ENCODE measurements around the gene CCNL2.

DNA sequence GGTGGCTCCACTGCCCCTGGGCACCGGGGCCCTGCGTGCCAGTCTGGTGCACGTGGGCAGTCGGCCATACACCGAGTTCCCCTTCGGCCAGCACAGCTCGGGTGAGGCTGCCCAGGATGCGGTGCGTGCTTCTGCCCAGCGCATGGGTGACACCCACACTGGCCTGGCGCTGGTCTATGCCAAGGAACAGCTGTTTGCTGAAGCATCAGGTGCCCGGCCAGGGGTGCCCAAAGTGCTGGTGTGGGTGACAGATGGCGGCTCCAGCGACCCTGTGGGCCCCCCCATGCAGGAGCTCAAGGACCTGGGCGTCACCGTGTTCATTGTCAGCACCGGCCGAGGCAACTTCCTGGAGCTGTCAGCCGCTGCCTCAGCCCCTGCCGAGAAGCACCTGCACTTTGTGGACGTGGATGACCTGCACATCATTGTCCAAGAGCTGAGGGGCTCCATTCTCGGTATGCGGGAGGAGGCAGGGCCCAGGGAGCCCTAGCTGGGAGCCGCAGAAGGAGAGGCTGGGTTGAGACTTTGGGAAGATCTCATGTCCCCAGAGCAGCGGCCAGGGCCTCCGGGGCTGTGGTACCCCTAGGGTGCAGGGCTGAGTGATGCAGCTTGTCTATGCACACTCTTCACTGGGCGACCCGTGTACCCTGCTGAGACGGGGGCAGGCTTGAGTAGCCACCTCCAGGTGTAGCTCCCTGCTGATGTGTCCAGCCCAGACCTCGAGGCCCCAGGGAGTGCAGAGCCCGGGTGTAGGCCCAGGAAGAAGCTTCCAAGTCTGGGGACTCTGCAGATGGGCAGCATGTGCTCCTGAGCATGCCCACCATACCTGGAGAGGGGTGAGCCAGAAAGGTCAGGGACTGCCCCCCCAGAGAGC is 38.1 kb upstream of the CCNL2 start:
- TF ChIP-seq, protein P1, sequence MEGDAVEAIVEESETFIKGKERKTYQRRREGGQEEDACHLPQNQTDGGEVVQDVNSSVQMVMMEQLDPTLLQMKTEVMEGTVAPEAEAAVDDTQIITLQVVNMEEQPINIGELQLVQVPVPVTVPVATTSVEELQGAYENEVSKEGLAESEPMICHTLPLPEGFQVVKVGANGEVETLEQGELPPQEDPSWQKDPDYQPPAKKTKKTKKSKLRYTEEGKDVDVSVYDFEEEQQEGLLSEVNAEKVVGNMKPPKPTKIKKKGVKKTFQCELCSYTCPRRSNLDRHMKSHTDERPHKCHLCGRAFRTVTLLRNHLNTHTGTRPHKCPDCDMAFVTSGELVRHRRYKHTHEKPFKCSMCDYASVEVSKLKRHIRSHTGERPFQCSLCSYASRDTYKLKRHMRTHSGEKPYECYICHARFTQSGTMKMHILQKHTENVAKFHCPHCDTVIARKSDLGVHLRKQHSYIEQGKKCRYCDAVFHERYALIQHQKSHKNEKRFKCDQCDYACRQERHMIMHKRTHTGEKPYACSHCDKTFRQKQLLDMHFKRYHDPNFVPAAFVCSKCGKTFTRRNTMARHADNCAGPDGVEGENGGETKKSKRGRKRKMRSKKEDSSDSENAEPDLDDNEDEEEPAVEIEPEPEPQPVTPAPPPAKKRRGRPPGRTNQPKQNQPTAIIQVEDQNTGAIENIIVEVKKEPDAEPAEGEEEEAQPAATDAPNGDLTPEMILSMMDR (IDR thresholded peaks at IDR 0.05) = no peak
- TF ChIP-seq POLR2A (IDR thresholded peaks at IDR 0.05) (no peak), POLR2AphosphoS5 (IDR thresholded peaks at IDR 0.05; ENCODE audit: insufficient read depth in 1 of 2, low read depth in 1 of 2) (no peak)

Measured in vagina (tissue), 2 donors.